ENCODE measurements around the gene VAV3. TPM values are rescaled to one million over a fixed set of nuclear protein-coding genes. Genes with fewer than 3 reads are reported as not detected.

VAV3 gene
- total and polyA plus RNA-seq, 10 donors = 10.5 to 63.0 (median 38.8) TPM

GRCh38 chr1:107950464-107950863, 14.5 kb downstream of the VAV3 start:
- intact Hi-C loops (cut with DNase I; ENCODE audit: low total_unique reads) = no loop called here
- 58 to 80% (median 64%) methylated on average over 3 of the region's 3 CpGs for WGBS, 5 donors

GRCh38 chr1:107949467-107950253, 15.3 kb downstream of the VAV3 start:
- DNase-seq = no peak
- Histone ChIP-seq H3K9me3 (no peaks in the 10 kb centered on the region), H3K4me3 (no peak overlapping the region), H3K36me3 (no peaks in the 10 kb centered on the region), H3K27me3 (replicated peaks in 1 of 7) (no peaks in the 10 kb centered on the region), H3K4me1 (peaks cover 13 to 88% (median 69%) of the 10 kb centered on the region in 6 donors), H3K27ac (peak overlapping the region in 3 of 8 donors; percentile 29 to 62 (median 46))
- 29 to 41% (median 33%) methylated on average over 3 of the region's 3 CpGs for WGBS, 5 donors
- TF ChIP-seq POLR2AphosphoS5 (IDR thresholded peaks at IDR 0.05) = no peak
- TF ChIP-seq CTCF (IDR thresholded peaks at IDR 0.05 in 8 of 11, conservative IDR thresholded peaks at IDR 0.05 in 3 of 11) = no peak
- TF ChIP-seq POLR2A (IDR thresholded peaks at IDR 0.05) = no peak
- intact Hi-C loops (cut with DNase I; ENCODE audit: low total_unique reads) = no loop called here

More at GRCh38 chr1:107950464-107950863, 14.5 kb downstream of the VAV3 start:
- DNase-seq = no peak
- H3K4me3 ChIP-seq = no peak overlapping the region
- peak overlapping the region in 3 of 8 donors; percentile 29 to 62 (median 46) for H3K27ac ChIP-seq
- H3K4me1 ChIP-seq = peaks cover 18 to 96% (median 75%) of the 10 kb centered on the region in 6 donors
- no peaks in the 10 kb centered on the region for H3K36me3 ChIP-seq
- no peak for TF ChIP-seq CTCF (IDR thresholded peaks at IDR 0.05 in 8 of 11, conservative IDR thresholded peaks at IDR 0.05 in 3 of 11)
- TF ChIP-seq POLR2A (IDR thresholded peaks at IDR 0.05) = no peak
- TF ChIP-seq POLR2AphosphoS5 (IDR thresholded peaks at IDR 0.05) = no peak
- no peaks in the 10 kb centered on the region for H3K9me3 ChIP-seq
- no peaks in the 10 kb centered on the region for H3K27me3 ChIP-seq (replicated peaks in 1 of 7)

GRCh38 chr1:107946794-107947193, 18.2 kb downstream of the VAV3 start:
- TF ChIP-seq CTCF (IDR thresholded peaks at IDR 0.05 in 8 of 11, conservative IDR thresholded peaks at IDR 0.05 in 3 of 11) (no peak), POLR2AphosphoS5 (IDR thresholded peaks at IDR 0.05) (no peak), POLR2A (IDR thresholded peaks at IDR 0.05) (no peak)
- peaks cover 3 to 86% (median 63%) of the 10 kb centered on the region in 6 donors for H3K4me1 ChIP-seq
- H3K27ac ChIP-seq = no peak overlapping the region
- no peaks in the 10 kb centered on the region for H3K27me3 ChIP-seq (replicated peaks in 1 of 7)
- H3K4me3 ChIP-seq = no peak overlapping the region
- DNase-seq = no peak
- H3K9me3 ChIP-seq = no peaks in the 10 kb centered on the region
- intact Hi-C loops (cut with DNase I; ENCODE audit: low total_unique reads) = no loop called here
- no peaks in the 10 kb centered on the region for H3K36me3 ChIP-seq

- no peaks in the 10 kb centered on the region for H3K27me3 ChIP-seq (replicated peaks in 1 of 7)
- peak overlapping the region in 4 of 8 donors; percentile 79 to 90 (median 86) for H3K27ac ChIP-seq
- H3K4me1 ChIP-seq = peaks cover 9 to 86% (median 53%) of the 10 kb centered on the region in 6 donors
- intact Hi-C loops (cut with DNase I; ENCODE audit: low total_unique reads) = no loop called here
- DNase-seq = no peak
- TF ChIP-seq POLR2A (IDR thresholded peaks at IDR 0.05) (no peak), CTCF (IDR thresholded peaks at IDR 0.05 in 8 of 11, conservative IDR thresholded peaks at IDR 0.05 in 3 of 11) (no peak), POLR2AphosphoS5 (IDR thresholded peaks at IDR 0.05) (no peak)
- H3K36me3 ChIP-seq = no peaks in the 10 kb centered on the region
- H3K4me3 ChIP-seq = no peak overlapping the region
- WGBS, 5 donors = 58 to 75% (median 67%) methylated on average over 4 of the region's 4 CpGs
- no peaks in the 10 kb centered on the region for H3K9me3 ChIP-seq
Measured at GRCh38 chr1:107943694-107944093, 21.3 kb downstream of the VAV3 start.

Data from spleen (tissue), 11 donors.